K562 (cell line): ENCODE results near the gene PIK3C2G. TPM values are rescaled to one million over a fixed set of nuclear protein-coding genes. Genes with fewer than 3 reads are reported as not detected.

Experiments
- ATAC-seq: fragments of 200-7000 bp; cut with Tn5 transposase; 3 replicates; pipeline ENCODE4 v1.9.1; 2020; ENCODE audit warnings: moderate library complexity
- BruUV-seq: library from RNA; stranded (reverse); fragments of 400-500 nt; replicated peaks from 2 replicates; lab custom pipeline; 2021; lab: Mats Ljungman, UMichigan
- CTCF ChIA-PET: fragments of 300-600 bp; formaldehyde crosslinking; extraction: SDS; loops from one replicate; lab custom pipeline; 2021; ENCODE audit warnings: low intra/inter-chr PET ratio; lab: Yijun Ruan, JAX
- POLR2A ChIA-PET: fragments of 300-600, 350-650 bp; sonication (Branson Sonifier 250); formaldehyde crosslinking; extraction: SDS; loops from one replicate; lab custom pipeline; 2021; ENCODE audit warnings: antibody characterized with exemption, inconsistent platforms; lab: Yijun Ruan, JAX
- DNase-seq, 4 experiments: peaks; one replicate each; pipeline versions ENCODE4 v3.0.0 to v3.0.0-alpha.2; 2011 to 2018; ENCODE audit warnings: low spot score in 3 of 4, mixed read lengths in 3 of 4; ENCODE audit errors: extremely low read depth in 1 of 4
- FAIRE-seq: peaks from 2 replicates; lab custom pipeline; 2011; peaks lifted over from hg19 to GRCh38; lab: Jason Lieb, UNC
- H2AFZ ChIP-seq: 2 replicates; pipeline ENCODE4 v1.6.0; 2011; ENCODE audit warnings: low read depth, low read length, control low read depth, inconsistent platforms
- H3K27ac ChIP-seq: fragments of 200-600 bp; 3 replicates; pipeline ENCODE4 v1.8.0; 2011; ENCODE audit warnings: low read depth, mild to moderate bottlenecking, control low read depth, inconsistent platforms, low read length, moderate library complexity, mixed read lengths; ENCODE audit errors: extremely low read depth
- H3K27me3 ChIP-seq, 2 experiments: fragments of 300-600 bp in 1 of 2; 2 replicates in 1 of 2; 3 replicates in 1 of 2; pipeline versions ENCODE4 v1.6.0 to v1.8.0; 2011; ENCODE audit warnings: inconsistent platforms in 2 of 2, low read length in 2 of 2, mild to moderate bottlenecking in 1 of 2, mixed read lengths in 1 of 2, moderate library complexity in 1 of 2; ENCODE audit not compliant: control insufficient read depth in 2 of 2, insufficient read depth in 2 of 2
- H3K36me3 ChIP-seq: fragments of 300-600 bp; 3 replicates; pipeline ENCODE4 v1.8.0; 2011; ENCODE audit warnings: mild to moderate bottlenecking, low read length, inconsistent platforms; ENCODE audit not compliant: control insufficient read depth, insufficient read depth
- H3K4me1 ChIP-seq, 2 experiments: fragments of 200-600 bp in 1 of 2; replicated peaks in 1 of 2; 2 replicates in 1 of 2; 3 replicates in 1 of 2; pipeline versions ENCODE4 v1.5.1 to v1.8.0; 2011; ENCODE audit warnings: inconsistent platforms in 2 of 2, low read length in 2 of 2, mild to moderate bottlenecking in 1 of 2, mixed read lengths in 1 of 2, moderate library complexity in 1 of 2; ENCODE audit not compliant: control insufficient read depth in 2 of 2, insufficient read depth in 2 of 2
- H3K4me2 ChIP-seq: 2 replicates; pipeline ENCODE4 v1.6.1; 2011; ENCODE audit warnings: low read length, control low read depth, inconsistent platforms, mixed read lengths; ENCODE audit not compliant: insufficient read depth
- H3K4me3 ChIP-seq: fragments of 200-600 bp; sonication (generic), shearing (Covaris generic); 2 replicates; pipeline ENCODE4 v1.5.1; 2016; ENCODE audit warnings: control low read depth, inconsistent platforms
- H3K79me2 ChIP-seq: fragments of 200-600 bp; 3 replicates; pipeline ENCODE4 v1.8.0; 2011; ENCODE audit warnings: low read length, inconsistent platforms; ENCODE audit not compliant: control insufficient read depth, insufficient read depth
- H3K9ac ChIP-seq, 2 experiments: 2 replicates each; pipeline versions ENCODE4 v1.6.0 to v1.6.1; 2011; ENCODE audit warnings: low read depth in 2 of 2, low read length in 2 of 2, control low read depth in 1 of 2, inconsistent platforms in 1 of 2, mild to moderate bottlenecking in 1 of 2, mixed read lengths in 1 of 2; ENCODE audit not compliant: insufficient read depth in 1 of 2
- H3K9me1 ChIP-seq: one replicate; pipeline ENCODE4 v1.6.0; 2011; ENCODE audit warnings: inconsistent platforms, mild to moderate bottlenecking, low read length, moderate library complexity; ENCODE audit not compliant: control insufficient read depth, insufficient read depth
- H3K9me3 ChIP-seq: replicated peaks from 2 replicates; pipeline ENCODE4 v1.5.1; 2011; ENCODE audit warnings: low read depth, low read length, inconsistent platforms; ENCODE audit not compliant: control insufficient read depth, insufficient read depth
- H4K20me1 ChIP-seq: replicated peaks from 2 replicates; pipeline ENCODE4 v1.6.1; 2011; ENCODE audit warnings: low read length, inconsistent platforms, mixed read lengths; ENCODE audit not compliant: control insufficient read depth, insufficient read depth
- CBX1 ChIP-seq: sonication (generic); IDR thresholded peaks from 2 replicates; pipeline ENCODE4 v1.6.1; 2016; ENCODE audit warnings: antibody characterized with exemption, low read depth, mild to moderate bottlenecking
- GATAD2A ChIP-seq: fragments of 450-650 bp; IDR thresholded peaks from 2 replicates; pipeline ENCODE4 v1.6.1; 2017
- HDAC1 ChIP-seq, 2 experiments: fragments of 450-650 bp; IDR thresholded peaks; 2 replicates each; pipeline ENCODE4 v1.6.1; 2016 to 2017; ENCODE audit warnings: inconsistent platforms in 1 of 2, mild to moderate bottlenecking in 1 of 2, moderate library complexity in 1 of 2
- HSF4 ChIP-seq: fragments of 250-450 bp; sonication (Bioruptor Pico); IDR thresholded peaks from 2 replicates; pipeline ENCODE4 v2.1.2; 2022; ENCODE audit warnings: mild to moderate bottlenecking, moderate library complexity, borderline replicate concordance
- SRF ChIP-seq, 2 experiments: fragments of 250-450, 450-650 bp in 1 of 2; sonication (Bioruptor Pico) in 1 of 2; sonication (generic) in 1 of 2; formaldehyde crosslinking; IDR thresholded peaks; 2 replicates each; pipeline versions ENCODE4 v1.5.0 to v1.5.1; 2020 to 2022; ENCODE audit warnings: mild to moderate bottlenecking in 1 of 2, missing genetic modification reagents in 1 of 2
- STAT6 ChIP-seq: sonication (generic); formaldehyde crosslinking; IDR thresholded peaks from 2 replicates; pipeline ENCODE4 v1.8.1; 2023; ENCODE audit warnings: mild to moderate bottlenecking, missing genetic modification reagents
- ZBTB11 ChIP-seq, 3 experiments: fragments of 200-800 bp in 1 of 3; fragments of 250-450 bp in 1 of 3; fragments of 450-650 bp in 1 of 3; sonication (Bioruptor Pico) in 1 of 3; sonication (Bioruptor generic) in 1 of 3; formaldehyde crosslinking in 1 of 3; IDR thresholded peaks; 2 replicates each; pipeline versions ENCODE4 v1.6.1 to v1.8.0; 2016 to 2022; ENCODE audit warnings: mild to moderate bottlenecking in 2 of 3, missing genetic modification characterization in 2 of 3, missing compliant biosample characterization in 1 of 3, moderate library complexity in 1 of 3
- ZNF134 ChIP-seq: fragments of 250-450 bp; sonication (Bioruptor Pico); conservative IDR thresholded peaks from 2 replicates; pipeline ENCODE4 v1.4.0; 2020
- ZNF140 ChIP-seq: fragments of 250-450 bp; sonication (Bioruptor Pico); IDR thresholded peaks from 2 replicates; pipeline ENCODE4 v1.8.0; 2021; ENCODE audit warnings: moderate library complexity, mild to moderate bottlenecking, inconsistent platforms
- ZNF316 ChIP-seq: fragments of 450-650 bp; IDR thresholded peaks from 2 replicates; pipeline ENCODE4 v1.6.1; 2016
- ZNF75A ChIP-seq: fragments of 450-650 bp; formaldehyde crosslinking; IDR thresholded peaks from 2 replicates; pipeline ENCODE4 v1.4.0; 2020; ENCODE audit warnings: mild to moderate bottlenecking
- WGBS: fragments of 100-300 bp; shearing (Covaris generic); methylation state at CpG from one replicate; pipeline ENCODE4 v1.1.6; 2016; ENCODE audit warnings: low coverage, mixed read lengths; ENCODE audit not compliant: insufficient coverage; ENCODE audit errors: missing lambda C conversion rate; 5-methylcytosine and 5-hydroxymethylcytosine counted together
- in situ Hi-C: fragments of 300-500 bp; cut with MboI; formaldehyde crosslinking; loops from 4 replicates; pipeline ENCODE4 v1.15.0; 2018; ENCODE audit warnings: inconsistent platforms, mixed read lengths
- intact Hi-C: fragments of 100-400 bp; cut with micrococcal nuclease; formaldehyde crosslinking; loops from 2 replicates; pipeline ENCODE4 v1.14.2; 2022
- polyA plus RNA-seq, 8 experiments: library from polyadenylated mRNA; depleted of rRNA in 4 of 8; stranded (reverse) in 5 of 8; unstranded in 3 of 8; fragments of >200 nt; fragmentation: Nextera tagmentation in 2 of 8; fragmentation: Illumina TruSeq in 1 of 8; extraction: Ambion mirVana in 2 of 8; extraction: Trizol in 1 of 8; gene quantifications; 2 replicates each; pipeline versions ENCODE4 v1.2.1 to v1.2.3, GENCODE V29; 2011 to 2014; ENCODE audit warnings: inconsistent platforms in 1 of 8, missing spikeins in 1 of 8
- total RNA-seq, 7 experiments: library from RNA; depleted of rRNA in 6 of 7; stranded (reverse); fragments of >200 nt in 6 of 7; fragmentation: Illumina TruSeq in 2 of 7; extraction: Trizol in 2 of 7; gene quantifications; 2 replicates each; pipeline versions ENCODE4 v1.2.1 to v1.2.3, GENCODE V29; 2011 to 2021; ENCODE audit warnings: low replicate concordance in 1 of 7

Gene PIK3C2G
- total and polyA plus RNA-seq, 9 of the 15 experiments (the other 6 are each of a cell fraction or from before 2014, with no cell fraction given): not detected

- FAIRE-seq (no peak), DNase-seq (no peak), ATAC-seq (no peak)
- Histone ChIP-seq H3K9me3 (no peaks in the 10 kb centered on the region), H3K27ac (no peak overlapping the region), H3K36me3 (no peaks in the 10 kb centered on the region), H3K4me2 (no peak overlapping the region), H3K4me3 (no peak overlapping the region), H3K27me3 (no peaks in the 10 kb centered on the region), H3K4me1 (no peaks in the 10 kb centered on the region), H3K9ac (no peak overlapping the region), H4K20me1 (no peaks in the 10 kb centered on the region), H3K9me1 (no peaks in the 10 kb centered on the region), H2AFZ (no peak overlapping the region), H3K79me2 (no peaks in the 10 kb centered on the region)
- TF ChIP-seq ZNF316: peak; percentile 37; the same call in 1 of the 2 replicates
- TF ChIP-seq CBX1: no peak
- WGBS: 36% methylated on average over 2 of the region's 2 CpGs
- in situ Hi-C loops (no loop called here), intact Hi-C loops (no loop called here)
- ChIA-PET POLR2A (no interaction called here), CTCF (no interaction called here)
- BruUV-seq: no TSS peak
These were observed 351.7 kb downstream of the PIK3C2G start for GRCh38 chr12:18612971-18613370.

- ATAC-seq (no peak), FAIRE-seq (no peak), DNase-seq (no peak)
- Histone ChIP-seq H3K36me3 (no peaks in the 10 kb centered on the region), H3K4me1 (no peaks in the 10 kb centered on the region), H3K4me3 (no peak overlapping the region), H3K79me2 (no peaks in the 10 kb centered on the region), H3K27me3 (no peaks in the 10 kb centered on the region), H3K9ac (no peak overlapping the region), H2AFZ (no peak overlapping the region), H3K27ac (no peak overlapping the region), H3K9me3 (no peaks in the 10 kb centered on the region), H3K9me1 (no peaks in the 10 kb centered on the region), H4K20me1 (no peaks in the 10 kb centered on the region), H3K4me2 (no peak overlapping the region)
- BruUV-seq: no TSS peak
- intact Hi-C loops: no loop called here
- CTCF ChIA-PET: no interaction called here
- POLR2A ChIA-PET: no interaction called here
- in situ Hi-C loops: no loop called here
- TF ChIP-seq ZNF134 (CRISPR knock-in tag) (no peak), ZBTB11 (CRISPR knock-in tag; IDR thresholded peaks at IDR 0.05) (no peak), STAT6 (CRISPR knock-in tag) (no peak), ZNF140 (CRISPR knock-in tag) (no peak), SRF (CRISPR knock-in tag; IDR thresholded peaks at IDR 0.05) (no peak), HSF4 (CRISPR knock-in tag) (no peak), ZNF75A (CRISPR knock-in tag) (no peak), HDAC1 (IDR thresholded peaks at IDR 0.05) (no peak), GATAD2A (no peak)
These were observed 359.7 kb downstream of the PIK3C2G start for GRCh38 chr12:18620986-18621385.
